ENCODE results near the gene HERC3.
A peak's percentile ranks its signal among the peaks of the same experiment; 100 is the strongest.

The HERC3 gene

GRCh38 chr4:88750369-88750768, 158.1 kb downstream of the HERC3 start:
- Histone ChIP-seq H3K27me3 (replicated peaks; ENCODE audit: insufficient read depth, low read length) (no peaks in the 10 kb centered on the region), H3K4me1 (ENCODE audit: low read length) (peaks cover 6% of the 10 kb centered on the region), H3K9me3 (replicated peaks; ENCODE audit: insufficient read depth, low read length) (no peaks in the 10 kb centered on the region), H3K9me2 (replicated peaks; ENCODE audit: insufficient read depth, low read length) (no peaks in the 10 kb centered on the region), H3F3A (ENCODE audit: insufficient read depth, low read length) (no peaks in the 10 kb centered on the region), H3K36me3 (replicated peaks; ENCODE audit: insufficient read depth, low read length) (no peaks in the 10 kb centered on the region), H3K9ac (ENCODE audit: low read length) (no peak overlapping the region), H3K4me2 (ENCODE audit: low read depth, low read length) (no peak overlapping the region), H3K79me2 (ENCODE audit: low read length) (no peaks in the 10 kb centered on the region), H3K4me3 (ENCODE audit: low read length) (no peak overlapping the region), H3K27ac (ENCODE audit: low read length) (no peak overlapping the region), H2AFZ (ENCODE audit: low read length) (no peak overlapping the region), H4K20me1 (ENCODE audit: insufficient read depth, low read length) (no peaks in the 10 kb centered on the region)
- no peak for DNase-seq
- TF ChIP-seq EZH2phosphoT487 (IDR thresholded peaks at IDR 0.05; ENCODE audit: low read length): no peak
- TF ChIP-seq CTCF (IDR thresholded peaks at IDR 0.05; ENCODE audit: low read length): no peak
- TF ChIP-seq EZH2 (optimal IDR thresholded peaks at IDR 0.05; ENCODE audit: low read depth, low read length): no peak

- DNase-seq: no peak
- Histone ChIP-seq H3K4me2 (ENCODE audit: low read depth, low read length) (0 out of 2 replicates have a peak overlapping the region, but pooled peaks have one; percentile 0), H3K4me1 (ENCODE audit: low read length) (peaks cover 6% of the 10 kb centered on the region), H4K20me1 (ENCODE audit: insufficient read depth, low read length) (no peaks in the 10 kb centered on the region), H3K79me2 (ENCODE audit: low read length) (no peaks in the 10 kb centered on the region), H3F3A (ENCODE audit: insufficient read depth, low read length) (no peaks in the 10 kb centered on the region), H3K4me3 (ENCODE audit: low read length) (no peak overlapping the region), H3K36me3 (replicated peaks; ENCODE audit: insufficient read depth, low read length) (no peaks in the 10 kb centered on the region), H2AFZ (ENCODE audit: low read length) (no peak overlapping the region), H3K27me3 (replicated peaks; ENCODE audit: insufficient read depth, low read length) (no peaks in the 10 kb centered on the region), H3K27ac (ENCODE audit: low read length) (no peak overlapping the region), H3K9ac (ENCODE audit: low read length) (no peak overlapping the region), H3K9me2 (replicated peaks; ENCODE audit: insufficient read depth, low read length) (no peaks in the 10 kb centered on the region), H3K9me3 (replicated peaks; ENCODE audit: insufficient read depth, low read length) (no peaks in the 10 kb centered on the region)
- TF ChIP-seq EZH2 (optimal IDR thresholded peaks at IDR 0.05; ENCODE audit: low read depth, low read length): no peak
Observed at GRCh38 chr4:88751258-88752075, 159.2 kb downstream of the HERC3 start.

GRCh38 chr4:88752076-88752463, 159.8 kb downstream of the HERC3 start:
- Histone ChIP-seq H3K4me3 (ENCODE audit: low read length) (no peak overlapping the region), H3K9ac (ENCODE audit: low read length) (no peak overlapping the region), H3F3A (ENCODE audit: insufficient read depth, low read length) (no peaks in the 10 kb centered on the region), H3K27ac (ENCODE audit: low read length) (no peak overlapping the region), H3K27me3 (replicated peaks; ENCODE audit: insufficient read depth, low read length) (no peaks in the 10 kb centered on the region), H2AFZ (ENCODE audit: low read length) (no peak overlapping the region), H4K20me1 (ENCODE audit: insufficient read depth, low read length) (no peaks in the 10 kb centered on the region), H3K9me2 (replicated peaks; ENCODE audit: insufficient read depth, low read length) (no peaks in the 10 kb centered on the region), H3K79me2 (ENCODE audit: low read length) (no peaks in the 10 kb centered on the region), H3K36me3 (replicated peaks; ENCODE audit: insufficient read depth, low read length) (no peaks in the 10 kb centered on the region), H3K4me1 (ENCODE audit: low read length) (peaks cover 6% of the 10 kb centered on the region), H3K4me2 (ENCODE audit: low read depth, low read length) (0 out of 2 replicates have a peak overlapping the region, but pooled peaks have one; percentile 0), H3K9me3 (replicated peaks; ENCODE audit: insufficient read depth, low read length) (no peaks in the 10 kb centered on the region)
- peak; percentile 55 for DNase-seq
- no peak for TF ChIP-seq CTCF (IDR thresholded peaks at IDR 0.05; ENCODE audit: low read length)
- TF ChIP-seq EZH2 (optimal IDR thresholded peaks at IDR 0.05; ENCODE audit: low read depth, low read length): no peak
- no peak for TF ChIP-seq EZH2phosphoT487 (IDR thresholded peaks at IDR 0.05; ENCODE audit: low read length)

- peaks cover 6% of the 10 kb centered on the region for H3K4me1 ChIP-seq (ENCODE audit: low read length)
- H2AFZ ChIP-seq (ENCODE audit: low read length): no peak overlapping the region
- no peaks in the 10 kb centered on the region for H3K79me2 ChIP-seq (ENCODE audit: low read length)
- H3K4me3 ChIP-seq (ENCODE audit: low read length): no peak overlapping the region
- no peaks in the 10 kb centered on the region for H3F3A ChIP-seq (ENCODE audit: insufficient read depth, low read length)
- no peaks in the 10 kb centered on the region for H3K27me3 ChIP-seq (replicated peaks; ENCODE audit: insufficient read depth, low read length)
- H3K9me2 ChIP-seq (replicated peaks; ENCODE audit: insufficient read depth, low read length): no peaks in the 10 kb centered on the region
- no peak overlapping the region for H3K9ac ChIP-seq (ENCODE audit: low read length)
- no peaks in the 10 kb centered on the region for H3K36me3 ChIP-seq (replicated peaks; ENCODE audit: insufficient read depth, low read length)
- no peaks in the 10 kb centered on the region for H4K20me1 ChIP-seq (ENCODE audit: insufficient read depth, low read length)
- DNase-seq: no peak
- 0 out of 2 replicates have a peak overlapping the region, but pooled peaks have one; percentile 0 for H3K4me2 ChIP-seq (ENCODE audit: low read depth, low read length)
- no peak for TF ChIP-seq EZH2 (optimal IDR thresholded peaks at IDR 0.05; ENCODE audit: low read depth, low read length)
- TF ChIP-seq CTCF (IDR thresholded peaks at IDR 0.05; ENCODE audit: low read length): no peak
- TF ChIP-seq EZH2phosphoT487 (IDR thresholded peaks at IDR 0.05; ENCODE audit: low read length): no peak
- no peak overlapping the region for H3K27ac ChIP-seq (ENCODE audit: low read length)
- H3K9me3 ChIP-seq (replicated peaks; ENCODE audit: insufficient read depth, low read length): no peaks in the 10 kb centered on the region
Observed at GRCh38 chr4:88752754-88753153, 160.5 kb downstream of the HERC3 start.
